ENCODE measurements around the gene CACNA2D3.

DNA sequence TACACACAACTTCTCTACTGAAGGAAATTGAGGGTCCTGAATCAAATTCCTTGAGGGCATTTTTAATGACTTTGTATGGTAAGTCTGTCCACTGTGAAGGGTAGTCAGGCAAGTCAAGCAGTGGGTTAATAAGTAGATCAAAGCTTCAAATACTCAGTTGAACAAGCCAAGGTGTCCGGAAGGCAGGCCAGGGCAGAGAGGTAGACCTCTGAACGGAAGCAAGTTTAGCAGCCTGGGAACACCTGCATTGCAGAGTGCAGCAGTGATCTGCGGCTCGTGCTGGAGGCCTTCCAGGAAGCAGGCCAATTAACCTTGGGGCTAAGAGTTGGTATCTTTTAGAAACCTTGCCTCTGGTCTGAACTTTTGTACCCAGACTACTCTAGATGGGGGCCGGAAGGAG, 661.7 kb downstream of the CACNA2D3 start:
- TF ChIP-seq SUZ12 (IDR thresholded peaks at IDR 0.05) (no peak), SP1 (IDR thresholded peaks at IDR 0.05) (no peak), CTBP1 (IDR thresholded peaks at IDR 0.05; ENCODE audit: borderline replicate concordance) (no peak), FOXK2 (IDR thresholded peaks at IDR 0.05) (no peak), FOXM1 (IDR thresholded peaks at IDR 0.05; ENCODE audit: borderline replicate concordance) (no peak), FOXA1 (IDR thresholded peaks at IDR 0.05) (no peak), BHLHE40 (IDR thresholded peaks at IDR 0.05; ENCODE audit: borderline replicate concordance) (no peak), LEF1 (IDR thresholded peaks at IDR 0.05; ENCODE audit: borderline replicate concordance) (no peak), HDGF (IDR thresholded peaks at IDR 0.05; ENCODE audit: borderline replicate concordance) (no peak), TARDBP (IDR thresholded peaks at IDR 0.05) (no peak)
- TF ChIP-seq, protein P1, sequence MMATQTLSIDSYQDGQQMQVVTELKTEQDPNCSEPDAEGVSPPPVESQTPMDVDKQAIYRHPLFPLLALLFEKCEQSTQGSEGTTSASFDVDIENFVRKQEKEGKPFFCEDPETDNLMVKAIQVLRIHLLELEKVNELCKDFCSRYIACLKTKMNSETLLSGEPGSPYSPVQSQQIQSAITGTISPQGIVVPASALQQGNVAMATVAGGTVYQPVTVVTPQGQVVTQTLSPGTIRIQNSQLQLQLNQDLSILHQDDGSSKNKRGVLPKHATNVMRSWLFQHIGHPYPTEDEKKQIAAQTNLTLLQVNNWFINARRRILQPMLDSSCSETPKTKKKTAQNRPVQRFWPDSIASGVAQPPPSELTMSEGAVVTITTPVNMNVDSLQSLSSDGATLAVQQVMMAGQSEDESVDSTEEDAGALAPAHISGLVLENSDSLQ (IDR thresholded peaks at IDR 0.05) = no peak

Data from HEK293T (cell line).